MM.1S (cell line): ENCODE results near the gene OR8B12.

ENCODE experiments used
- DNase-seq: peaks from one replicate; pipeline ENCODE4 v3.0.0-alpha.2; 2015
- H2AFZ ChIP-seq: fragments of 300-600 bp; sonication (generic); 2 replicates; pipeline ENCODE4 v1.6.0; 2016; ENCODE audit warnings: antibody characterized with exemption, low read length
- H3F3A ChIP-seq: fragments of 300-600 bp; sonication (generic); 2 replicates; pipeline ENCODE4 v1.6.1; 2016; ENCODE audit warnings: mild to moderate bottlenecking, antibody characterized with exemption, low read length, moderate library complexity, mixed read lengths; ENCODE audit not compliant: insufficient read depth
- H3K27ac ChIP-seq: fragments of 300-600 bp; sonication (generic); 2 replicates; pipeline ENCODE4 v1.5.1; 2016; ENCODE audit warnings: mild to moderate bottlenecking, low read length
- H3K27me3 ChIP-seq: fragments of 300-600 bp; sonication (generic); replicated peaks from 2 replicates; pipeline ENCODE4 v1.6.0; 2016; ENCODE audit warnings: low read length; ENCODE audit not compliant: insufficient read depth
- H3K36me3 ChIP-seq: fragments of 300-600 bp; sonication (generic); replicated peaks from 2 replicates; pipeline ENCODE4 v1.6.1; 2016; ENCODE audit warnings: mild to moderate bottlenecking, low read length, mixed read lengths; ENCODE audit not compliant: insufficient read depth
- H3K4me1 ChIP-seq: fragments of 300-600 bp; sonication (generic); 2 replicates; pipeline ENCODE4 v1.6.1; 2016; ENCODE audit warnings: low read length, mixed read lengths
- H3K4me2 ChIP-seq: fragments of 300-600 bp; sonication (generic); 2 replicates; pipeline ENCODE4 v1.6.0; 2016; ENCODE audit warnings: low read depth, low read length
- H3K4me3 ChIP-seq: fragments of 300-600 bp; sonication (generic); 2 replicates; pipeline ENCODE4 v1.5.1; 2016; ENCODE audit warnings: low read length, mixed read lengths
- H3K79me2 ChIP-seq: fragments of 300-600 bp; sonication (generic); 2 replicates; pipeline ENCODE4 v1.6.1; 2016; ENCODE audit warnings: mixed run types, low read length, mixed read lengths
- H3K9ac ChIP-seq: fragments of 300-600 bp; sonication (generic); 2 replicates; pipeline ENCODE4 v1.6.1; 2016; ENCODE audit warnings: low read length, mixed read lengths
- H3K9me2 ChIP-seq: fragments of 300-600 bp; sonication (generic); replicated peaks from 2 replicates; pipeline ENCODE4 v1.6.1; 2016; ENCODE audit warnings: mild to moderate bottlenecking, low read length, mixed read lengths; ENCODE audit not compliant: insufficient read depth
- H3K9me3 ChIP-seq: fragments of 300-600 bp; sonication (generic); replicated peaks from 2 replicates; pipeline ENCODE4 v1.6.1; 2016; ENCODE audit warnings: mild to moderate bottlenecking, low read length, mixed read lengths; ENCODE audit not compliant: insufficient read depth
- H4K20me1 ChIP-seq: fragments of 300-600 bp; sonication (generic); 2 replicates; pipeline ENCODE4 v1.6.1; 2016; ENCODE audit warnings: mild to moderate bottlenecking, low read length, moderate library complexity, mixed read lengths; ENCODE audit not compliant: insufficient read depth
- EZH2 ChIP-seq: fragments of 300-600 bp; sonication (generic); optimal IDR thresholded peaks from 2 replicates; pipeline ENCODE3; 2017; ENCODE audit warnings: low read depth, mild to moderate bottlenecking, antibody characterized with exemption, low read length, mixed read lengths
- EZH2phosphoT487 ChIP-seq: fragments of 300-600 bp; sonication (generic); IDR thresholded peaks from 2 replicates; pipeline ENCODE4 v1.6.1; 2018; ENCODE audit warnings: antibody characterized with exemption, low read length
- TF ChIP-seq, protein P1 (sequence below): fragments of 300-600 bp; sonication (generic); IDR thresholded peaks from 2 replicates; pipeline ENCODE4 v1.5.1; 2016; ENCODE audit warnings: antibody characterized with exemption, low read length, mixed read lengths

OR8B12 gene

DNA sequence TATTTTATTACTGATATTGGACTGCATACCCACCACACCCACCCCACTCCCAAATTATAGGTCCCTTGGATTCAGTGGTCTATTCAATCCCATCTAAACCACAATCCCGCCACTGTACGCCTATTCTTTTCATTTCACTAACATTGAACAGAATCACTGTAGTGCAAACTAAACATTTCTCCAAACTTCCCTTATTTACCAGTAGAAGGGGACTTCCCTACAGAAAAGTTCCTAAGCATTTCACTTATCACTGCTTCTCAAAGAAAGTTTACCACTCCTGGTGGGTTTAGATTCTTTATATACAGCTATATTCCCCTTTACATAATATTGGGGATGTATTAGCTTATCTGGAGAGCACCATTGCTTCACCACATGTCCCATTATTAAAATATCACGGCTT lies 29.3 kb downstream of the OR8B12 start:
- Histone ChIP-seq H3K4me3 (no peak overlapping the region), H3K27me3 (no peaks in the 10 kb centered on the region), H2AFZ (no peak overlapping the region), H3K9me2 (no peaks in the 10 kb centered on the region), H3K79me2 (no peaks in the 10 kb centered on the region), H3K27ac (no peak overlapping the region), H3K4me2 (no peak overlapping the region), H3K4me1 (no peaks in the 10 kb centered on the region), H3K9me3 (no peaks in the 10 kb centered on the region), H3K9ac (no peak overlapping the region), H3K36me3 (no peaks in the 10 kb centered on the region), H4K20me1 (no peaks in the 10 kb centered on the region), H3F3A (no peaks in the 10 kb centered on the region)
- no peak for DNase-seq
- TF ChIP-seq EZH2 (no peak), EZH2phosphoT487 (no peak)
- TF ChIP-seq, protein P1, sequence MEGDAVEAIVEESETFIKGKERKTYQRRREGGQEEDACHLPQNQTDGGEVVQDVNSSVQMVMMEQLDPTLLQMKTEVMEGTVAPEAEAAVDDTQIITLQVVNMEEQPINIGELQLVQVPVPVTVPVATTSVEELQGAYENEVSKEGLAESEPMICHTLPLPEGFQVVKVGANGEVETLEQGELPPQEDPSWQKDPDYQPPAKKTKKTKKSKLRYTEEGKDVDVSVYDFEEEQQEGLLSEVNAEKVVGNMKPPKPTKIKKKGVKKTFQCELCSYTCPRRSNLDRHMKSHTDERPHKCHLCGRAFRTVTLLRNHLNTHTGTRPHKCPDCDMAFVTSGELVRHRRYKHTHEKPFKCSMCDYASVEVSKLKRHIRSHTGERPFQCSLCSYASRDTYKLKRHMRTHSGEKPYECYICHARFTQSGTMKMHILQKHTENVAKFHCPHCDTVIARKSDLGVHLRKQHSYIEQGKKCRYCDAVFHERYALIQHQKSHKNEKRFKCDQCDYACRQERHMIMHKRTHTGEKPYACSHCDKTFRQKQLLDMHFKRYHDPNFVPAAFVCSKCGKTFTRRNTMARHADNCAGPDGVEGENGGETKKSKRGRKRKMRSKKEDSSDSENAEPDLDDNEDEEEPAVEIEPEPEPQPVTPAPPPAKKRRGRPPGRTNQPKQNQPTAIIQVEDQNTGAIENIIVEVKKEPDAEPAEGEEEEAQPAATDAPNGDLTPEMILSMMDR, result no peak

DNA sequence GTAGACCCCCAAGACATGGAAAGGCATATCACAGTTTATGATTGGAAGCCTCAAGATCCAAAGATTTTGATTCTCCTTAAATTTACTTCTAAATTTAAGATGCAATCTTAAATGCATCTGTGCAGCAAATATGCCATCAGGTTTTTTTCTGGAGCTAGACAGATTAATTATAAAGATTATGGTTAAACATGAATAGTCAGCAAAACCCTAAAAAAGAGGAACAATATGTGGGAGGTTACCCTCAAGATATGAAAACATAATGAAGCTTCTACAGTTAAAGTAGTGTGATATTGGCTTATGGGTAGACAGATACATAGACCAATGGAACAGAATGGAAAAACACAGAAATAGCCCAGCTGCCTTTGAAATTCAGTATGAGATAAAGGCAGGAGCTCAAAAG lies 31.7 kb downstream of the OR8B12 start:
- Histone ChIP-seq H3F3A (no peaks in the 10 kb centered on the region), H3K27ac (no peak overlapping the region), H2AFZ (no peak overlapping the region), H3K27me3 (no peaks in the 10 kb centered on the region), H3K4me3 (no peak overlapping the region), H3K36me3 (no peaks in the 10 kb centered on the region), H3K9me2 (no peaks in the 10 kb centered on the region), H3K9me3 (no peaks in the 10 kb centered on the region), H3K9ac (no peak overlapping the region), H3K4me1 (no peaks in the 10 kb centered on the region), H3K79me2 (no peaks in the 10 kb centered on the region), H3K4me2 (no peak overlapping the region), H4K20me1 (no peaks in the 10 kb centered on the region)
- no peak for DNase-seq
- TF ChIP-seq EZH2phosphoT487 (no peak), EZH2 (no peak)
- TF ChIP-seq, protein P1, result no peak

DNA sequence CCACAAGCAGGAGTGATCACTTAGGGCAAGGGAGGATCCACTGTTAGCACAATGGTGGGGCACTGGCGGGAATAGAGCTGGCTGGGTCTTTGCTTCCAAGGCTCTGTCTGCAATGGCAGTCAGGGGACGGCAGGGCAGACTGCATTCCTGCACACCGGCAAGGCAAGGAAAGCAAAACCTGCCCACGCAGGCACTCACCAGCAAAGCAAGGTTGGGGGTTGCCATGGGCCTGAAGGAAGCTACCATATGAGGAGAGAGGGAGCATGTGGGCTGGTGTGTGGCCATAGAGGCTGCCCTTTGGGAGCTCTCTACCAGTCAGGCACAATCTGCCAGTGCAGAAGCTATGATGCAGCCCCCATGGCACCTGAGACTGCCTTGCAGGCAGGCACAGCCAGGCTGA lies 33.2 kb downstream of the OR8B12 start:
- H3F3A ChIP-seq, result no peaks in the 10 kb centered on the region
- H3K27me3 ChIP-seq, result no peaks in the 10 kb centered on the region
- TF ChIP-seq EZH2phosphoT487 (no peak), EZH2 (no peak)
- TF ChIP-seq, protein P1, result no peak
- DNase-seq, result no peak
- no peak overlapping the region for H3K27ac ChIP-seq
- H3K9ac ChIP-seq, result no peak overlapping the region
- no peak overlapping the region for H3K4me3 ChIP-seq
- no peaks in the 10 kb centered on the region for H3K9me2 ChIP-seq
- H2AFZ ChIP-seq, result no peak overlapping the region
- H3K79me2 ChIP-seq, result no peaks in the 10 kb centered on the region
- no peaks in the 10 kb centered on the region for H3K9me3 ChIP-seq
- no peaks in the 10 kb centered on the region for H3K36me3 ChIP-seq
- H3K4me2 ChIP-seq, result no peak overlapping the region
- no peaks in the 10 kb centered on the region for H4K20me1 ChIP-seq
- no peaks in the 10 kb centered on the region for H3K4me1 ChIP-seq
